ENCODE data around the gene DDIT4.
"Not testable (repeated sequence)": the region's sequence is repeated elsewhere in the genome, so short reads cannot be mapped to it uniquely, and the experiment has no call there.

The DDIT4 gene

GRCh38 chr10:72292223-72292691, 18.5 kb downstream of the DDIT4 start:
- Histone ChIP-seq H3K36me3 (ENCODE audit: control insufficient read depth in 4 of 4, insufficient read depth in 4 of 4, low read length in 3 of 4) (no peaks in the 10 kb centered on the region), H3K27me3 (replicated peaks in 2 of 5; ENCODE audit: control insufficient read depth in 4 of 5, insufficient read depth in 5 of 5, low read length in 4 of 5) (no peaks in the 10 kb centered on the region), H3K9me3 (ENCODE audit: control extremely low read depth in 1 of 5, control insufficient read depth in 4 of 5, insufficient read depth in 2 of 5, low read depth in 1 of 5, low read length in 4 of 5) (no peaks in the 10 kb centered on the region), H3K4me1 (ENCODE audit: control extremely low read depth in 1 of 4, control insufficient read depth in 4 of 4, insufficient read depth in 4 of 4, low read length in 3 of 4) (peaks cover 5 to 53% (median 20%) of the 10 kb centered on the region in 4 experiments), H3K4me3 (ENCODE audit: control insufficient read depth in 1 of 7, extremely low read depth in 1 of 7, insufficient read depth in 4 of 7, low read depth in 2 of 7, low read length in 6 of 7) (no peak overlapping the region), H3K27ac (ENCODE audit: insufficient read depth in 1 of 2, low read depth in 1 of 2, low read length in 2 of 2, poor library complexity in 1 of 2, severe bottlenecking in 2 of 2) (no peak overlapping the region)
- POLR2A ChIA-PET, result interaction anchor here (0.6 kb wide), 1 partner anchor 15 kb away, joined by 3 read pairs; no protein-coding TSS in a partner anchor
- no peak for DNase-seq
- CTCF ChIA-PET, result interaction anchor here (0.7 to 3.0 kb wide), 10 partner anchors 10 to 45 kb away, joined by 3 to 17 read pairs (median 4); partner anchors contain the start of gene DDIT4
- WGBS (ENCODE audit: insufficient coverage), result 78% methylated on average over 6 of the region's 6 CpGs

GRCh38 chr10:72295330-72295910, 21.7 kb downstream of the DDIT4 start:
- 94% methylated on average over 7 of the region's 8 CpGs for WGBS (ENCODE audit: insufficient coverage)
- Histone ChIP-seq H3K36me3 (ENCODE audit: control insufficient read depth in 4 of 4, insufficient read depth in 4 of 4, low read length in 3 of 4) (no peaks in the 10 kb centered on the region), H3K4me1 (ENCODE audit: control extremely low read depth in 1 of 4, control insufficient read depth in 4 of 4, insufficient read depth in 4 of 4, low read length in 3 of 4) (peaks cover 5 to 69% (median 32%) of the 10 kb centered on the region in 4 experiments), H3K27me3 (replicated peaks in 2 of 5; ENCODE audit: control insufficient read depth in 4 of 5, insufficient read depth in 5 of 5, low read length in 4 of 5) (no peaks in the 10 kb centered on the region), H3K4me3 (ENCODE audit: control insufficient read depth in 1 of 7, extremely low read depth in 1 of 7, insufficient read depth in 4 of 7, low read depth in 2 of 7, low read length in 6 of 7) (no peak overlapping the region), H3K27ac (ENCODE audit: insufficient read depth in 1 of 2, low read depth in 1 of 2, low read length in 2 of 2, poor library complexity in 1 of 2, severe bottlenecking in 2 of 2) (no peak overlapping the region), H3K9me3 (ENCODE audit: control extremely low read depth in 1 of 5, control insufficient read depth in 4 of 5, insufficient read depth in 2 of 5, low read depth in 1 of 5, low read length in 4 of 5) (no peaks in the 10 kb centered on the region)
- no peak for DNase-seq
- ChIA-PET POLR2A (no interaction called here), CTCF (interaction anchor here (1.4 kb wide), 1 partner anchor 18 kb away, joined by 3 read pairs; no protein-coding TSS in a partner anchor)

- POLR2A ChIA-PET, result interaction anchor here (0.9 to 2.3 kb wide), 13 partner anchors 12 to 40 kb away, joined by 3 to 29 read pairs (median 5); partner anchors contain the start of gene DDIT4
Measured at GRCh38 chr10:72296829-72297280, 23.1 kb downstream of the DDIT4 start.

GRCh38 chr10:72297281-72297804, 23.6 kb downstream of the DDIT4 start:
- H3K9me3 ChIP-seq (ENCODE audit: control extremely low read depth in 1 of 5, control insufficient read depth in 4 of 5, insufficient read depth in 2 of 5, low read depth in 1 of 5, low read length in 4 of 5), result no peaks in the 10 kb centered on the region
- WGBS (ENCODE audit: insufficient coverage), result 0% methylated on average over 25 of the region's 30 CpGs
- peak overlapping the region in 6 of 7 experiments; percentile 13 to 72 (median 56) for H3K4me3 ChIP-seq (ENCODE audit: control insufficient read depth in 1 of 7, extremely low read depth in 1 of 7, insufficient read depth in 4 of 7, low read depth in 2 of 7, low read length in 6 of 7)
- DNase-seq, result peak; percentile 99 to 100 (median 99)
- POLR2A ChIA-PET, result interaction anchor here (0.9 to 2.3 kb wide), 13 partner anchors 12 to 40 kb away, joined by 3 to 29 read pairs (median 5); partner anchors contain the start of gene DDIT4
- peak overlapping the region; percentile 40 to 87 for H3K27ac ChIP-seq (ENCODE audit: insufficient read depth in 1 of 2, low read depth in 1 of 2, low read length in 2 of 2, poor library complexity in 1 of 2, severe bottlenecking in 2 of 2)
- CTCF ChIA-PET, result interaction anchor here (1.0 to 2.9 kb wide), 9 partner anchors 12 to 37 kb away, joined by 4 to 21 read pairs (median 5); partner anchors contain the start of gene DDIT4
- no peaks in the 10 kb centered on the region for H3K36me3 ChIP-seq (ENCODE audit: control insufficient read depth in 4 of 4, insufficient read depth in 4 of 4, low read length in 3 of 4)
- H3K4me1 ChIP-seq (ENCODE audit: control extremely low read depth in 1 of 4, control insufficient read depth in 4 of 4, insufficient read depth in 4 of 4, low read length in 3 of 4), result peaks cover 5 to 54% (median 30%) of the 10 kb centered on the region in 4 experiments
- H3K27me3 ChIP-seq (replicated peaks in 2 of 5; ENCODE audit: control insufficient read depth in 4 of 5, insufficient read depth in 5 of 5, low read length in 4 of 5), result no peaks in the 10 kb centered on the region

More at GRCh38 chr10:72296829-72297280, 23.1 kb downstream of the DDIT4 start:
- Histone ChIP-seq H3K27ac (ENCODE audit: insufficient read depth in 1 of 2, low read depth in 1 of 2, low read length in 2 of 2, poor library complexity in 1 of 2, severe bottlenecking in 2 of 2) (peak overlapping the region; percentile 27 to 87), H3K4me3 (ENCODE audit: control insufficient read depth in 1 of 7, extremely low read depth in 1 of 7, insufficient read depth in 4 of 7, low read depth in 2 of 7, low read length in 6 of 7) (peak overlapping the region in 3 of 7 experiments; percentile 13 to 58 (median 56)), H3K4me1 (ENCODE audit: control extremely low read depth in 1 of 4, control insufficient read depth in 4 of 4, insufficient read depth in 4 of 4, low read length in 3 of 4) (peaks cover 5 to 57% (median 30%) of the 10 kb centered on the region in 4 experiments)
- 8% methylated on average over 10 of the region's 19 CpGs for WGBS (ENCODE audit: insufficient coverage)
- DNase-seq; H3K27me3 ChIP-seq (replicated peaks in 2 of 5; ENCODE audit: control insufficient read depth in 4 of 5, insufficient read depth in 5 of 5, low read length in 4 of 5); H3K9me3 ChIP-seq (ENCODE audit: control extremely low read depth in 1 of 5, control insufficient read depth in 4 of 5, insufficient read depth in 2 of 5, low read depth in 1 of 5, low read length in 4 of 5); H3K36me3 ChIP-seq (ENCODE audit: control insufficient read depth in 4 of 4, insufficient read depth in 4 of 4, low read length in 3 of 4): not testable (repeated sequence)
- CTCF ChIA-PET, result interaction anchor here (1.0 to 2.9 kb wide), 8 partner anchors 11 to 38 kb away, joined by 4 to 21 read pairs (median 6); partner anchors contain the start of gene DDIT4

- ChIA-PET CTCF (interaction anchor here (0.7 to 2.9 kb wide), 10 partner anchors 12 to 36 kb away, joined by 4 to 21 read pairs (median 5); partner anchors contain the start of gene DDIT4), POLR2A (interaction anchor here (0.9 to 2.3 kb wide), 11 partner anchors 11 to 41 kb away, joined by 3 to 29 read pairs (median 9); partner anchors contain the start of gene DDIT4)
- WGBS (ENCODE audit: insufficient coverage), result 16% methylated on average over 44 of the region's 55 CpGs
Measured at GRCh38 chr10:72297805-72298591, 24.3 kb downstream of the DDIT4 start.

GRCh38 chr10:72298592-72299519, 25.1 kb downstream of the DDIT4 start:
- ChIA-PET POLR2A (interaction anchor here (0.8 to 1.9 kb wide), 2 partner anchors 22 to 25 kb away, joined by 3 to 28 read pairs; partner anchors contain the start of gene DDIT4), CTCF (interaction anchor here (0.7 to 2.9 kb wide), 3 partner anchors 18 to 36 kb away, joined by 4 to 21 read pairs (median 7); no protein-coding TSS in a partner anchor)
- Histone ChIP-seq H3K9me3 (ENCODE audit: control extremely low read depth in 1 of 5, control insufficient read depth in 4 of 5, insufficient read depth in 2 of 5, low read depth in 1 of 5, low read length in 4 of 5) (no peaks in the 10 kb centered on the region), H3K36me3 (ENCODE audit: control insufficient read depth in 4 of 4, insufficient read depth in 4 of 4, low read length in 3 of 4) (no peaks in the 10 kb centered on the region), H3K4me1 (ENCODE audit: control extremely low read depth in 1 of 4, control insufficient read depth in 4 of 4, insufficient read depth in 4 of 4, low read length in 3 of 4) (peaks cover 5 to 45% (median 30%) of the 10 kb centered on the region in 4 experiments), H3K4me3 (ENCODE audit: control insufficient read depth in 1 of 7, extremely low read depth in 1 of 7, insufficient read depth in 4 of 7, low read depth in 2 of 7, low read length in 6 of 7) (no peak overlapping the region), H3K27me3 (replicated peaks in 2 of 5; ENCODE audit: control insufficient read depth in 4 of 5, insufficient read depth in 5 of 5, low read length in 4 of 5) (no peaks in the 10 kb centered on the region), H3K27ac (ENCODE audit: insufficient read depth in 1 of 2, low read depth in 1 of 2, low read length in 2 of 2, poor library complexity in 1 of 2, severe bottlenecking in 2 of 2) (peak overlapping the region in 1 of 2 experiments; percentile 87)
- WGBS (ENCODE audit: insufficient coverage), result 87% methylated on average over 14 of the region's 16 CpGs
- DNase-seq, result no peak

More at GRCh38 chr10:72297805-72298591, 24.3 kb downstream of the DDIT4 start:
- Histone ChIP-seq H3K27ac (ENCODE audit: insufficient read depth in 1 of 2, low read depth in 1 of 2, low read length in 2 of 2, poor library complexity in 1 of 2, severe bottlenecking in 2 of 2) (peak overlapping the region; percentile 40 to 87), H3K4me1 (ENCODE audit: control extremely low read depth in 1 of 4, control insufficient read depth in 4 of 4, insufficient read depth in 4 of 4, low read length in 3 of 4) (peaks cover 5 to 48% (median 30%) of the 10 kb centered on the region in 4 experiments), H3K27me3 (replicated peaks in 2 of 5; ENCODE audit: control insufficient read depth in 4 of 5, insufficient read depth in 5 of 5, low read length in 4 of 5) (no peaks in the 10 kb centered on the region), H3K36me3 (ENCODE audit: control insufficient read depth in 4 of 4, insufficient read depth in 4 of 4, low read length in 3 of 4) (no peaks in the 10 kb centered on the region), H3K4me3 (ENCODE audit: control insufficient read depth in 1 of 7, extremely low read depth in 1 of 7, insufficient read depth in 4 of 7, low read depth in 2 of 7, low read length in 6 of 7) (peak overlapping the region in 6 of 7 experiments; percentile 13 to 72 (median 56)), H3K9me3 (ENCODE audit: control extremely low read depth in 1 of 5, control insufficient read depth in 4 of 5, insufficient read depth in 2 of 5, low read depth in 1 of 5, low read length in 4 of 5) (no peaks in the 10 kb centered on the region)
- DNase-seq, result peak; percentile 94 to 97 (median 97)
